ENCODE results near the gene FOXJ1.

The FOXJ1 gene

GRCh38 chr17:76089680-76090516 lies 51.1 kb downstream of the FOXJ1 start:
- DNase-seq, result no peak

- DNase-seq, result no peak
Measured at GRCh38 chr17:76088868-76089576, 52.0 kb downstream of the FOXJ1 start.

- DNase-seq, result peak; percentile 11
Measured at GRCh38 chr17:76088041-76088867, 52.8 kb downstream of the FOXJ1 start.

DNA sequence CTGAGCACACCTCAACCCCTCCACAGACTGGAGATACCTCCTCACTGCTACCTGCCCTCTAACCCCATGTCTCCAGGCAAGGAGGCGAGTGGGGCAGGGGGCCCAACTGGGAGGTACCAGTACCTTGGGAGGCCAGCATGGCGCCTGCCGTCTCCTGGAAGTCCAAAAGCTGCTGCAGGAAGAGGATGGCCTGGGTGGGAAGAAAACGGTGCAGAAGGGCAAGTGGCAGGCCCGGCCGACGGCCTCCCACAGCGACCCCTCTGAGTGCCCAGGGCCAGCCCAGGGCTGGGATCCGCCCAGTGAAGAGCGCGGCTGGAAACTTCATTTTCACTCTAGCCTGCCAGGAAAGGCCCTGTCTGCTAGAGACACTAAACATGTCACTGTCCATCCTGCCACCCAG lies 53.5 kb downstream of the FOXJ1 start:
- no peak for DNase-seq

- DNase-seq, result no peak
Measured at GRCh38 chr17:76086384-76086783, 54.7 kb downstream of the FOXJ1 start.
